Neuronal stem cell (in vitro differentiated cells): Measurements from ENCODE around the gene EVL.

Experiments used
- DNase-seq: peaks from one replicate; pipeline ENCODE4 v3.0.0-alpha.2; 2013; ENCODE audit warnings: low spot score
- H2AFZ ChIP-seq: one replicate; pipeline ENCODE4 v1.6.1; 2013; ENCODE audit warnings: mild to moderate bottlenecking, low read length, inconsistent platforms
- H2AK5ac ChIP-seq: 2 replicates; pipeline ENCODE4 v1.6.1; 2013; ENCODE audit warnings: low read depth, mild to moderate bottlenecking, inconsistent platforms, low read length, moderate library complexity, mixed read lengths
- H2BK120ac ChIP-seq: 2 replicates; pipeline ENCODE4 v1.6.1; 2013; ENCODE audit warnings: low read depth, mild to moderate bottlenecking, inconsistent platforms, low read length, moderate library complexity, mixed read lengths
- H2BK12ac ChIP-seq: one replicate; pipeline ENCODE4 v1.6.1; 2013; ENCODE audit warnings: low read length, inconsistent platforms
- H2BK15ac ChIP-seq: 2 replicates; pipeline ENCODE4 v1.6.1; 2013; ENCODE audit warnings: mild to moderate bottlenecking, low read length, inconsistent platforms, mixed read lengths
- H2BK5ac ChIP-seq: one replicate; pipeline ENCODE4 v1.6.1; 2013; ENCODE audit warnings: inconsistent platforms, mild to moderate bottlenecking, low read length, moderate library complexity
- H3K14ac ChIP-seq: one replicate; pipeline ENCODE4 v1.6.1; 2013; ENCODE audit warnings: low read length, inconsistent platforms
- H3K18ac ChIP-seq: 2 replicates; pipeline ENCODE4 v1.6.1; 2013; ENCODE audit warnings: low read length, inconsistent platforms
- H3K23ac ChIP-seq: 2 replicates; pipeline ENCODE4 v1.6.1; 2013; ENCODE audit warnings: low read depth, mild to moderate bottlenecking, mixed read lengths, low read length, inconsistent platforms; ENCODE audit not compliant: poor library complexity
- H3K27ac ChIP-seq: replicated peaks from 3 replicates; pipeline ENCODE4 v1.5.1; 2013; ENCODE audit warnings: low read length, inconsistent platforms
- H3K27me3 ChIP-seq, 3 experiments: 2 replicates each; pipeline ENCODE4 v1.6.1; 2013; ENCODE audit warnings: low read length in 3 of 3, mild to moderate bottlenecking in 2 of 3, inconsistent platforms in 1 of 3, low read depth in 1 of 3, mixed read lengths in 1 of 3, moderate library complexity in 1 of 3; ENCODE audit not compliant: control insufficient read depth in 3 of 3, insufficient read depth in 3 of 3
- H3K36me3 ChIP-seq, 2 donors: replicated peaks in 1 of 2; 2 replicates each; pipeline ENCODE4 v1.6.1; 2013; ENCODE audit warnings: low read length in 2 of 2; ENCODE audit not compliant: control insufficient read depth in 2 of 2, insufficient read depth in 2 of 2
- H3K4ac ChIP-seq: 2 replicates; pipeline ENCODE4 v1.6.1; 2013; ENCODE audit warnings: inconsistent platforms, mild to moderate bottlenecking, low read length, moderate library complexity
- H3K4me1 ChIP-seq, 2 donors: 1 replicate in 1 of 2; 2 replicates in 1 of 2; pipeline ENCODE4 v1.6.1; 2013; ENCODE audit warnings: low read length in 2 of 2, low read depth in 1 of 2; ENCODE audit not compliant: control insufficient read depth in 2 of 2, insufficient read depth in 1 of 2
- H3K4me2 ChIP-seq: one replicate; pipeline ENCODE4 v1.6.1; 2013; ENCODE audit warnings: mild to moderate bottlenecking, low read length, inconsistent platforms; ENCODE audit not compliant: insufficient read depth, poor library complexity, severe bottlenecking
- H3K4me3 ChIP-seq, 2 donors: 2 replicates each; pipeline ENCODE4 v1.5.1; 2013; ENCODE audit warnings: low read length in 2 of 2, mild to moderate bottlenecking in 2 of 2, inconsistent platforms in 1 of 2, moderate library complexity in 1 of 2
- H3K79me1 ChIP-seq: one replicate; pipeline ENCODE4 v1.6.1; 2013; ENCODE audit warnings: low read depth, mild to moderate bottlenecking, inconsistent platforms, low read length, moderate library complexity
- H3K9ac ChIP-seq: one replicate; pipeline ENCODE4 v1.6.1; 2013; ENCODE audit warnings: mild to moderate bottlenecking, low read depth, low read length, inconsistent platforms; ENCODE audit not compliant: poor library complexity
- H3K9me3 ChIP-seq, 2 donors: replicated peaks in 1 of 2; 2 replicates each; pipeline versions ENCODE3 to v1.6.1; 2013; ENCODE audit warnings: low read length in 2 of 2, mild to moderate bottlenecking in 2 of 2, inconsistent platforms in 1 of 2, low read depth in 1 of 2, mixed read lengths in 1 of 2, moderate library complexity in 1 of 2; ENCODE audit not compliant: control insufficient read depth in 2 of 2, insufficient read depth in 1 of 2
- H4K8ac ChIP-seq: one replicate; pipeline ENCODE4 v1.6.1; 2013; ENCODE audit warnings: low read depth, mild to moderate bottlenecking, inconsistent platforms, low read length, moderate library complexity
- H4K91ac ChIP-seq: one replicate; pipeline ENCODE4 v1.6.1; 2013; ENCODE audit warnings: low read length, low read depth, mild to moderate bottlenecking, inconsistent platforms; ENCODE audit not compliant: poor library complexity
- WGBS, 2 donors: extraction: QIAGEN DNeasy Blood & Tissue Kit; methylation state at CpG; one replicate each; pipeline ENCODE4 v1.1.7; 2013; ENCODE audit warnings: missing lambda C conversion rate in 2 of 2, mixed read lengths in 1 of 2; ENCODE audit not compliant: insufficient read length in 2 of 2, insufficient replicate concordance in 1 of 2; ENCODE audit errors: extremely low coverage in 2 of 2; 5-methylcytosine and 5-hydroxymethylcytosine counted together

EVL gene

GRCh38 chr14:100152091-100152490 lies 86.9 kb downstream of the EVL start:
- Histone ChIP-seq H3K9ac (no peak overlapping the region), H3K4me3 (no peak overlapping the region), H4K91ac (no peak overlapping the region), H2BK12ac (no peak overlapping the region), H3K23ac (no peak overlapping the region), H3K9me3 (peaks cover 9 to 10% of the 10 kb centered on the region in 2 donors), H2BK5ac (no peak overlapping the region), H4K8ac (no peak overlapping the region), H3K27me3 (peaks cover 0 to 12% (median 3%) of the 10 kb centered on the region in 3 experiments), H2AK5ac (no peak overlapping the region), H2AFZ (no peak overlapping the region), H2BK15ac (no peak overlapping the region), H3K27ac (no peak overlapping the region), H3K4me1 (peaks cover 0 to 2% of the 10 kb centered on the region in 2 donors), H3K18ac (no peak overlapping the region), H3K79me1 (peaks cover 4% of the 10 kb centered on the region), H3K4me2 (no peak overlapping the region), H3K36me3 (no peaks in the 10 kb centered on the region), H2BK120ac (no peak overlapping the region), H3K4ac (no peak overlapping the region), H3K14ac (no peak overlapping the region)
- no CpG with 5 or more reads among the region's 10 CpGs for WGBS, 2 donors
- no peak for DNase-seq

- Histone ChIP-seq H3K4me1 (peaks cover 0 to 2% of the 10 kb centered on the region in 2 donors), H4K91ac (no peak overlapping the region), H3K9ac (no peak overlapping the region), H3K27me3 (peaks cover 0 to 26% (median 14%) of the 10 kb centered on the region in 3 experiments), H2BK120ac (no peak overlapping the region), H2BK15ac (no peak overlapping the region), H3K36me3 (no peaks in the 10 kb centered on the region), H4K8ac (no peak overlapping the region), H3K9me3 (peaks cover 9 to 10% of the 10 kb centered on the region in 2 donors), H2BK5ac (peak overlapping the region; percentile 22), H2BK12ac (peak overlapping the region; percentile 46), H2AK5ac (peak overlapping the region; percentile 79), H3K4ac (no peak overlapping the region), H3K4me2 (no peak overlapping the region), H3K18ac (peak overlapping the region; percentile 38), H2AFZ (no peak overlapping the region), H3K14ac (no peak overlapping the region), H3K79me1 (peaks cover 4% of the 10 kb centered on the region), H3K23ac (peak overlapping the region; percentile 73), H3K27ac (no peak overlapping the region), H3K4me3 (no peak overlapping the region)
- no peak for DNase-seq
- WGBS, 2 donors, result no CpG with 5 or more reads among the region's 6 CpGs
These were observed 88.3 kb downstream of the EVL start for GRCh38 chr14:100153560-100153959.

- no peak for DNase-seq
- Histone ChIP-seq H2AFZ (no peak overlapping the region), H3K14ac (no peak overlapping the region), H2AK5ac (peak overlapping the region; percentile 20), H4K8ac (no peak overlapping the region), H2BK5ac (no peak overlapping the region), H3K27ac (no peak overlapping the region), H2BK15ac (no peak overlapping the region), H3K4me1 (peaks cover 0 to 7% of the 10 kb centered on the region in 2 donors), H3K9ac (peak overlapping the region; percentile 9), H3K23ac (no peak overlapping the region), H2BK12ac (no peak overlapping the region), H3K36me3 (no peaks in the 10 kb centered on the region), H2BK120ac (no peak overlapping the region), H3K4ac (no peak overlapping the region), H4K91ac (no peak overlapping the region), H3K79me1 (peaks cover 4% of the 10 kb centered on the region), H3K27me3 (peaks cover 15 to 41% (median 30%) of the 10 kb centered on the region in 3 experiments), H3K9me3 (peaks cover 10 to 12% of the 10 kb centered on the region in 2 donors), H3K4me2 (no peak overlapping the region), H3K4me3 (no peak overlapping the region), H3K18ac (peak overlapping the region; percentile 45)
- WGBS, 2 donors, result no CpG with 5 or more reads among the region's 8 CpGs
These were observed 89.9 kb downstream of the EVL start for GRCh38 chr14:100155049-100155621.

- H3K27ac ChIP-seq, result no peak overlapping the region
- peak overlapping the region; percentile 25 for H3K18ac ChIP-seq
- H2BK15ac ChIP-seq, result no peak overlapping the region
- no peak overlapping the region for H3K4me2 ChIP-seq
- H3K4ac ChIP-seq, result no peak overlapping the region
- H4K91ac ChIP-seq, result no peak overlapping the region
- peaks cover 0 to 7% of the 10 kb centered on the region in 2 donors for H3K4me1 ChIP-seq
- H2BK12ac ChIP-seq, result no peak overlapping the region
- peaks cover 10 to 16% of the 10 kb centered on the region in 2 donors for H3K9me3 ChIP-seq
- H2BK5ac ChIP-seq, result no peak overlapping the region
- H3K4me3 ChIP-seq, result no peak overlapping the region
- no peak overlapping the region for H3K23ac ChIP-seq
- no peaks in the 10 kb centered on the region for H3K36me3 ChIP-seq
- H3K27me3 ChIP-seq, result peaks cover 20 to 49% (median 39%) of the 10 kb centered on the region in 3 experiments
- H3K14ac ChIP-seq, result no peak overlapping the region
- no peak overlapping the region for H2BK120ac ChIP-seq
- peak overlapping the region; percentile 66 for H2AK5ac ChIP-seq
- WGBS, 2 donors, result no CpG with 5 or more reads among the region's 12 CpGs
- no peak overlapping the region for H4K8ac ChIP-seq
- no peak for DNase-seq
- no peak overlapping the region for H3K9ac ChIP-seq
- H2AFZ ChIP-seq, result no peak overlapping the region
- H3K79me1 ChIP-seq, result peaks cover 4% of the 10 kb centered on the region
These were observed 90.8 kb downstream of the EVL start for GRCh38 chr14:100155756-100156616.
